ENCODE measurements around the gene HOXA7. TPM values are rescaled to one million over a fixed set of nuclear protein-coding genes. Genes with fewer than 3 reads are reported as not detected.

The HOXA7 gene
- total RNA-seq, 4 donors from 2014 or later: 8.7 to 16.9 (median 11.3) TPM

GRCh38 chr7:27189295-27189996 is 33.0 kb upstream of the HOXA7 start:
- H3K9me3 ChIP-seq: no peaks in the 10 kb centered on the region
- H3K27me3 ChIP-seq: peaks cover 0 to 96% of the 10 kb centered on the region in 2 donors
- peaks cover 0 to 60% (median 37%) of the 10 kb centered on the region in 4 donors for H3K4me1 ChIP-seq
- no peak for TF ChIP-seq EP300 (IDR thresholded peaks at IDR 0.05)
- TF ChIP-seq, protein P1, sequence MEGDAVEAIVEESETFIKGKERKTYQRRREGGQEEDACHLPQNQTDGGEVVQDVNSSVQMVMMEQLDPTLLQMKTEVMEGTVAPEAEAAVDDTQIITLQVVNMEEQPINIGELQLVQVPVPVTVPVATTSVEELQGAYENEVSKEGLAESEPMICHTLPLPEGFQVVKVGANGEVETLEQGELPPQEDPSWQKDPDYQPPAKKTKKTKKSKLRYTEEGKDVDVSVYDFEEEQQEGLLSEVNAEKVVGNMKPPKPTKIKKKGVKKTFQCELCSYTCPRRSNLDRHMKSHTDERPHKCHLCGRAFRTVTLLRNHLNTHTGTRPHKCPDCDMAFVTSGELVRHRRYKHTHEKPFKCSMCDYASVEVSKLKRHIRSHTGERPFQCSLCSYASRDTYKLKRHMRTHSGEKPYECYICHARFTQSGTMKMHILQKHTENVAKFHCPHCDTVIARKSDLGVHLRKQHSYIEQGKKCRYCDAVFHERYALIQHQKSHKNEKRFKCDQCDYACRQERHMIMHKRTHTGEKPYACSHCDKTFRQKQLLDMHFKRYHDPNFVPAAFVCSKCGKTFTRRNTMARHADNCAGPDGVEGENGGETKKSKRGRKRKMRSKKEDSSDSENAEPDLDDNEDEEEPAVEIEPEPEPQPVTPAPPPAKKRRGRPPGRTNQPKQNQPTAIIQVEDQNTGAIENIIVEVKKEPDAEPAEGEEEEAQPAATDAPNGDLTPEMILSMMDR (IDR thresholded peaks at IDR 0.05): no peak
- TF ChIP-seq POLR2A (IDR thresholded peaks at IDR 0.05): no peak
- H3K4me3 ChIP-seq: peak overlapping the region in 1 of 4 donors; percentile 24
- 23 to 63% methylated on average over 2 to 9 of the region's 22 CpGs for WGBS, 2 donors
- DNase-seq (ENCODE audit: low spot score in 2 of 2): peak in 1 of 2 donors; percentile 19
- H3K27ac ChIP-seq: peak overlapping the region in 2 of 4 donors; percentile 54 to 87
- no peaks in the 10 kb centered on the region for H3K36me3 ChIP-seq

- Histone ChIP-seq H3K27ac (peak overlapping the region in 2 of 4 donors; percentile 54 to 87), H3K4me1 (peaks cover 0 to 65% (median 44%) of the 10 kb centered on the region in 4 donors), H3K9me3 (no peaks in the 10 kb centered on the region), H3K36me3 (no peaks in the 10 kb centered on the region), H3K4me3 (peak overlapping the region; percentile 4 to 27 (median 20)), H3K27me3 (peaks cover 0 to 95% of the 10 kb centered on the region in 2 donors)
- 10 to 18% methylated on average over 43 to 46 of the region's 49 CpGs for WGBS, 2 donors
- TF ChIP-seq, protein P1 (IDR thresholded peaks at IDR 0.05): no peak
- no peak for TF ChIP-seq EP300 (IDR thresholded peaks at IDR 0.05)
- TF ChIP-seq POLR2A (IDR thresholded peaks at IDR 0.05): no peak
- DNase-seq (ENCODE audit: low spot score in 2 of 2): peak in 1 of 2 donors; percentile 31
These were observed 32.2 kb upstream of the HOXA7 start for GRCh38 chr7:27188386-27189294.

GRCh38 chr7:27187475-27188385 is 31.3 kb upstream of the HOXA7 start:
- Histone ChIP-seq H3K27me3 (peaks cover 0 to 95% of the 10 kb centered on the region in 2 donors), H3K4me1 (peaks cover 0 to 65% (median 45%) of the 10 kb centered on the region in 4 donors), H3K27ac (peak overlapping the region in 2 of 4 donors; percentile 54 to 87), H3K4me3 (peak overlapping the region in 3 of 4 donors; percentile 15 to 27 (median 24)), H3K36me3 (no peaks in the 10 kb centered on the region), H3K9me3 (no peaks in the 10 kb centered on the region)
- 12 to 32% methylated on average over 38 to 46 of the region's 46 CpGs for WGBS, 2 donors
- DNase-seq (ENCODE audit: low spot score in 2 of 2): peak in 1 of 2 donors; percentile 13
- TF ChIP-seq EP300 (IDR thresholded peaks at IDR 0.05): no peak
- TF ChIP-seq POLR2A (IDR thresholded peaks at IDR 0.05): no peak
- TF ChIP-seq, protein P1 (IDR thresholded peaks at IDR 0.05): no peak

DNA sequence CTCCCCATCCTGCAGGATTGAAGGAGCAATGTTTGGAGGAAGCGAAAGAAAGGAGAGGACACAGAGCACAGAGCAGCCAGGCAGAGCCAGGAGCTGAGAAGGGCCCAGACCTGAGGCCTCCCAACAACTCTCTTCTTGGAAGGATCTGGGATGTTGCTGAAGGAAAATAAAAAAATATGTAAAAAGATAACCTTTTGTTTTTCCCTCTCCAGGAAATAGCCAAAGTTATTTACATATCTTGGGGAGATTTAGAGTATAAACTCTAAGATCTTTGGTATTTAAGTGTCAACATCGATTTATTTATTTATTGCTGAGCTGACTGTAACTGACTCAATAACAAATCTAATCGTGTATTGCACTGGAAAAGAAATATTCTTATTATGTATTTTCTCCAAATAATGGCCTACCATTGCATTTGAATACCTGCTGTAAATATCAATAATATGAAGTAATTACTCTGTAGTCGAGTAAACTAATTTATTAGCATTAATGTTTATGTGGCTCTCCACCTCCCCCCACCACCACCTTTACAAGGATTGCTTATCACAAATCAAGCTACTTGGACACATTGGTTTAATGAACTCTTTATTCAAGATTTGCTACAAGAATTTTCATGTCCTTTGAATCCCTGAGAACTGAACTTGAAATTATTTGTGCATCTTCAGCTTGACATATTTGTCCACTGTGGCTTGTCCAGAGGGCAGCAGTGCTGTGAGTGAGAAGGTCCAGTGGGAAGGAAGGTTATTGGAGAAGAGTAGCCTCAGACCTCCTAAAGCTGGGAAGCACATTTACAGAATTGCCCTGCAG is 30.4 kb upstream of the HOXA7 start:
- H3K27me3 ChIP-seq: peaks cover 0 to 98% of the 10 kb centered on the region in 2 donors
- H3K36me3 ChIP-seq: no peaks in the 10 kb centered on the region
- DNase-seq (ENCODE audit: low spot score in 2 of 2): no peak
- H3K4me1 ChIP-seq: peaks cover 0 to 59% (median 42%) of the 10 kb centered on the region in 4 donors
- TF ChIP-seq POLR2A (IDR thresholded peaks at IDR 0.05) (no peak), EP300 (IDR thresholded peaks at IDR 0.05) (no peak)
- TF ChIP-seq, protein P1 (IDR thresholded peaks at IDR 0.05): no peak
- peak overlapping the region in 1 of 4 donors; percentile 43 for H3K4me3 ChIP-seq
- WGBS, 2 donors: 44 to 59% methylated on average over 4 of the region's 4 CpGs
- H3K9me3 ChIP-seq: no peaks in the 10 kb centered on the region
- peak overlapping the region in 2 of 4 donors; percentile 81 to 87 for H3K27ac ChIP-seq
